Measurements from ENCODE around the gene ALDOB.

ALDOB gene

DNA sequence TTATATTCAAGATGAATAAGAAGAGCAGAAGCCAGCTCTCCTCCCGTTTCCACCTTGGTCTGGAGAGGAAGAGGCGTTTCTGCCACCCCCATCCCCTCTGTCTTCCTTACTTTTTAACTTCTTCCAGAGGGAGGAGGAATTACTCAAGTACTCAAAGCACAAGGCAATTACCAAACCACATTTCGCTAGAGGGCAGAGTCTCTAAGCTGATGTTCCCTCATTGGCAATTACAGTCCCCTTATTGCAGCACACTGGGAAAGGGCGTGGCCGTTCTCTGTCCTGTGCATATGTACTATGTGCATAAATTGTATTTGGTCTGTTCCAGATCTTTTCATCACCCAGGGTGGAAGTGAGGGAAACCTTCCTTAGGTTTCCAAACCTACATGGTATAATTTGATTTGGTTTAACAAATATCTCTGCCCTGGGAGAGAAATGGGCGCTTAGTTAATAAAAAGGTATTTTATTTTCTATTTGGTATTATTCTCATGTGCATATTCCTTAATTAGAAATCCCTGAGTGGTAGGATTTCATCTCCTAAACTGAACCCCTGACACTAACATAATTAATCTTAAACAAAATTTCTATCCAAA is 29.8 kb upstream of the ALDOB start:
- no peak for DNase-seq (ENCODE audit: extremely low read depth, insufficient read length)
- TF ChIP-seq, protein P1, sequence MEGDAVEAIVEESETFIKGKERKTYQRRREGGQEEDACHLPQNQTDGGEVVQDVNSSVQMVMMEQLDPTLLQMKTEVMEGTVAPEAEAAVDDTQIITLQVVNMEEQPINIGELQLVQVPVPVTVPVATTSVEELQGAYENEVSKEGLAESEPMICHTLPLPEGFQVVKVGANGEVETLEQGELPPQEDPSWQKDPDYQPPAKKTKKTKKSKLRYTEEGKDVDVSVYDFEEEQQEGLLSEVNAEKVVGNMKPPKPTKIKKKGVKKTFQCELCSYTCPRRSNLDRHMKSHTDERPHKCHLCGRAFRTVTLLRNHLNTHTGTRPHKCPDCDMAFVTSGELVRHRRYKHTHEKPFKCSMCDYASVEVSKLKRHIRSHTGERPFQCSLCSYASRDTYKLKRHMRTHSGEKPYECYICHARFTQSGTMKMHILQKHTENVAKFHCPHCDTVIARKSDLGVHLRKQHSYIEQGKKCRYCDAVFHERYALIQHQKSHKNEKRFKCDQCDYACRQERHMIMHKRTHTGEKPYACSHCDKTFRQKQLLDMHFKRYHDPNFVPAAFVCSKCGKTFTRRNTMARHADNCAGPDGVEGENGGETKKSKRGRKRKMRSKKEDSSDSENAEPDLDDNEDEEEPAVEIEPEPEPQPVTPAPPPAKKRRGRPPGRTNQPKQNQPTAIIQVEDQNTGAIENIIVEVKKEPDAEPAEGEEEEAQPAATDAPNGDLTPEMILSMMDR (IDR thresholded peaks at IDR 0.05; ENCODE audit: insufficient read depth, low read length, poor library complexity, severe bottlenecking) = no peak

GRCh38 chr9:101463397-101463796 is 27.8 kb upstream of the ALDOB start:
- no peak for DNase-seq (ENCODE audit: extremely low read depth, insufficient read length)
- H3K27me3 ChIP-seq (replicated peaks; ENCODE audit: control insufficient read depth, insufficient read depth, low read length) = no peaks in the 10 kb centered on the region
- H3K4me3 ChIP-seq (replicated peaks; ENCODE audit: low read depth, low read length) = no peak overlapping the region
- no peaks in the 10 kb centered on the region for H3K36me3 ChIP-seq (ENCODE audit: control insufficient read depth, insufficient read depth, low read length)
- TF ChIP-seq, protein P1 (IDR thresholded peaks at IDR 0.05; ENCODE audit: insufficient read depth, low read length, poor library complexity, severe bottlenecking) = no peak

More for the DNA sequence above, 29.8 kb upstream of the ALDOB start:
- Histone ChIP-seq H3K36me3 (ENCODE audit: control insufficient read depth, insufficient read depth, low read length) (no peaks in the 10 kb centered on the region), H3K27me3 (replicated peaks; ENCODE audit: control insufficient read depth, insufficient read depth, low read length) (no peaks in the 10 kb centered on the region), H3K4me3 (replicated peaks; ENCODE audit: low read depth, low read length) (no peak overlapping the region)

DNA sequence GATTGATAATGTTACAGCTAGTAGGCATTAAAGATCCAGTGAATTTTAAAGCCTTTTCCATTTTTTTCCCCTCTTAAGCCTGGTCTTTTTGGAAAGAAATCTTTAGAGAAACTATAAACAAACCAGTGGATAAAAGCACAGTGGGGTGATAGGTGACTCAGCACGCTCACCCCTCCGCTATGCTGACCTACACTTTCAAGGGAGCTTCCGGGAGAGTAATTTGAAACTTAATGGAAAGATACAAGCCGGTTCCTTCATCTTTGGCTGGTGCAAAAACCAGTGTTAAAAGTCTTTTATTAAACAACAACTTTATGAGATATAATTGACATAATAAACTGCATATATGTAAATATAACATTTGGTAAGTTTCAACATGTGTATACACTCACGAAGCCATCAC is 27.0 kb upstream of the ALDOB start:
- TF ChIP-seq, protein P1 (IDR thresholded peaks at IDR 0.05; ENCODE audit: insufficient read depth, low read length, poor library complexity, severe bottlenecking) = no peak
- Histone ChIP-seq H3K36me3 (ENCODE audit: control insufficient read depth, insufficient read depth, low read length) (no peaks in the 10 kb centered on the region), H3K27me3 (replicated peaks; ENCODE audit: control insufficient read depth, insufficient read depth, low read length) (no peaks in the 10 kb centered on the region), H3K4me3 (replicated peaks; ENCODE audit: low read depth, low read length) (no peak overlapping the region)
- no peak for DNase-seq (ENCODE audit: extremely low read depth, insufficient read length)

- H3K27me3 ChIP-seq (replicated peaks; ENCODE audit: control insufficient read depth, insufficient read depth, low read length) = no peaks in the 10 kb centered on the region
- H3K36me3 ChIP-seq (ENCODE audit: control insufficient read depth, insufficient read depth, low read length) = no peaks in the 10 kb centered on the region
- TF ChIP-seq, protein P1 (IDR thresholded peaks at IDR 0.05; ENCODE audit: insufficient read depth, low read length, poor library complexity, severe bottlenecking) = no peak
- DNase-seq (ENCODE audit: extremely low read depth, insufficient read length) = no peak
- no peak overlapping the region for H3K4me3 ChIP-seq (replicated peaks; ENCODE audit: low read depth, low read length)
Measured at GRCh38 chr9:101460965-101461364, 25.4 kb upstream of the ALDOB start.

DNA sequence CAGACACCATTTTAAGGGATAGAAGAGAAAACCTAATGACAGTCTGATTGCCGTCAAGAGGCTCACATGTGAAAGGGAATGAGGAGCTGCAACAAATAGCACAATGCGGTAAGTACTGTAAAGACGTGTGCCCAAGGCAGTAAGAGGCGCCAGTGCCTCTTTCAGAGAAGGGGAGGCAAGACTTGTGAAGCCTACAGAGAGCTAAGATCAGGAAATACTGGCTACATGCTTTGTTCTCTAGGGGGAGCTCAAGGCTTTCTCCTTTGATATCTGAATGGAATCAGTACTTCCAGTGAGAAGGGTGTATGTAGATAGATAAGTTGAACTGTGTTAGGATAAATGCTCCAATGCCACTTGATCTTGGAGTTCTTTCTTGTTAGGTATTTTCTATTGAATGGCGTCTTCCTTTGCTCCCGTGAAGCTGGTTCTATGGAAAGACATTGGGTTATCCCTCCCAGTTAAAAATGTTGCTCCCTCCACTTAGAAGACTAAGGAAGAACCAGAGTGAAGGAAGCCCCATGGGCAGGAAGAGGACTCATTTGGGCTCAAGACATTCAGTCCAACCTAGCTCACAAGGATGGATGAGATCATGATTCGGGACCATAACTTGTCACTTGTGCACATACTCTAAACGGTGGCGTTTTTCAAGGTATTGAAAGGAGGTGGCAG is 23.5 kb upstream of the ALDOB start:
- H3K36me3 ChIP-seq (ENCODE audit: control insufficient read depth, insufficient read depth, low read length) = no peaks in the 10 kb centered on the region
- no peak overlapping the region for H3K4me3 ChIP-seq (replicated peaks; ENCODE audit: low read depth, low read length)
- H3K27me3 ChIP-seq (replicated peaks; ENCODE audit: control insufficient read depth, insufficient read depth, low read length) = no peaks in the 10 kb centered on the region
- DNase-seq (ENCODE audit: extremely low read depth, insufficient read length) = peak; percentile 31
- TF ChIP-seq, protein P1 (IDR thresholded peaks at IDR 0.05; ENCODE audit: insufficient read depth, low read length, poor library complexity, severe bottlenecking) = peak; percentile 73

All from GM06990 (cell line).